H1 (cell line): ENCODE data around the gene FASTK.

Source experiments
- ATF3 ChIP-seq: IDR thresholded peaks from 2 replicates; pipeline ENCODE4 v1.6.1; 2011; ENCODE audit warnings: low read depth, mild to moderate bottlenecking, low read length; ENCODE audit not compliant: insufficient read depth
- BRCA1 ChIP-seq: IDR thresholded peaks from 2 replicates; pipeline ENCODE4 v1.6.1; 2012; ENCODE audit warnings: low read depth, low read length, improper control_type of control experiment
- CTCF ChIP-seq, 3 experiments: IDR thresholded peaks; 1 replicate in 2 of 3; 2 replicates in 1 of 3; pipeline versions ENCODE4 v1.5.1 to v1.6.1; 2011; ENCODE audit warnings: low read length in 3 of 3, mild to moderate bottlenecking in 3 of 3, inconsistent platforms in 2 of 3, low read depth in 1 of 3, moderate library complexity in 1 of 3; ENCODE audit not compliant: insufficient read depth in 1 of 3; ENCODE audit errors: control extremely low read depth in 1 of 3
- MAX ChIP-seq: IDR thresholded peaks from 2 replicates; pipeline ENCODE4 v1.6.1; 2012; ENCODE audit warnings: inconsistent platforms
- POLR2A ChIP-seq, 2 experiments: IDR thresholded peaks; 1 replicate in 1 of 2; 2 replicates in 1 of 2; pipeline ENCODE4 v1.6.1; 2011; ENCODE audit warnings: low read depth in 2 of 2, low read length in 2 of 2, mild to moderate bottlenecking in 2 of 2; ENCODE audit errors: control extremely low read depth in 1 of 2
- POLR2AphosphoS5 ChIP-seq: IDR thresholded peaks from 2 replicates; pipeline ENCODE4 v1.6.1; 2011; ENCODE audit warnings: low read depth, low read length
- RFX5 ChIP-seq: IDR thresholded peaks from 2 replicates; pipeline ENCODE4 v1.6.1; 2011; ENCODE audit warnings: low read depth, low read length, improper control_type of control experiment, borderline replicate concordance
- TEAD4 ChIP-seq: IDR thresholded peaks from 2 replicates; pipeline ENCODE4 v1.6.1; 2012; ENCODE audit warnings: low read depth, low read length, inconsistent platforms, mixed read lengths
- USF2 ChIP-seq: IDR thresholded peaks from 2 replicates; pipeline ENCODE4 v1.6.1; 2011; ENCODE audit warnings: low read length, improper control_type of control experiment
- ZNF274 ChIP-seq: IDR thresholded peaks from 2 replicates; pipeline ENCODE4 v1.7.0; 2012; ENCODE audit warnings: low read length, borderline replicate concordance; ENCODE audit errors: extremely low read depth

GRCh38 chr7:151080067-151080521, 515 bp downstream of the FASTK start:
- TF ChIP-seq USF2 (no peak), TEAD4 (no peak), MAX (no peak), RFX5 (no peak), POLR2AphosphoS5 (0 out of 2 replicates have a peak, but pooled peaks have one; percentile 24), ATF3 (no peak), POLR2A (IDR thresholded peaks at IDR 0.05; ENCODE audit: control extremely low read depth in 1 of 2, low read depth in 2 of 2, low read length in 2 of 2) (no peak; a peak in 1 of 3 replicates), BRCA1 (no peak), CTCF (IDR thresholded peaks at IDR 0.05; ENCODE audit: control extremely low read depth in 1 of 3, insufficient read depth in 1 of 3, low read depth in 1 of 3, low read length in 3 of 3) (no peak), ZNF274 (no peak)
